Pons (tissue), 1 donor: ENCODE results near the gene P2RX2.

Experiments used
- DNase-seq: peaks from one replicate; pipeline ENCODE4 v3.0.0-alpha.2; 2016; ENCODE audit warnings: low spot score

The P2RX2 gene

DNA sequence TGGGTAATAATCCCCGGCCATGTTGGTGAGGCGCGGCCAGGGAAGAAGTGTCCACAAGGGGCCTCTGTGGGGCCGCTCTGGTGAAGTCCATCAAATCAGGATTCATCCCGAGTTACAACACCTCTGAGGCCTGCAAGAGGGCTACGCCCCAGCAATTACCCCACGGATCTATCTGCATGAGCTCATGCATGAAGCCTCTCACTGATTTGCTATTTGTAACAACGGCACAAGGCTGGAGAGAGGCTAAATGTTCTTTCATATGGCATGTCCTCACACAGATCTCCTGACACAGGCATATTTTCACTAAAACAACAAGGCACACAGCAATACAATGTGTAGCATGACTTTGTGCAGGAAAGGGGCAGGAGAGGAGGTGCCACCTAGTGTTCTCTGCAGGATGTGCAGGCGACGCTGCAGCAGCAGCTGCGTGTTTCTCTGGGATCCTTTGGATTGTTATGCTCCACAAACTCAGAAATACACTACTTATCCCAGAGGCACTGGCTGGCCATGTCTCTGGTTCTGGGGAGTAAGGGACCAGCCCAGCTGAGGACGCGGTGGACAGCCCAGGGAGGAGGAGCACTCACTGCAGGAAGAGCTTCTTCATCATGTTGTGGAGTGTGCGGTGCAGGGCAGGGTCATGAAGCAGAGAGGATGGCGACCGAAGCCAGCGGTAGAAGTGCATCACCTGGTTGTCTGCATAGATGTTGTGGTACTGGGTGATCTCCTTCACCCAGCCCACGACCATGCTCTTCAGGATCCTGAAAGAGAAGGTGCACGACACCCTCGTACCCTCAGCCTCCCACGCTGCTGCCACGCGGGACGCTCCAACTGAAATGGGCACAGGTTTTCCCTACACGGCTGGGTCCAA, 20.2 kb downstream of the P2RX2 start:
- peak; percentile 6 for DNase-seq

DNA sequence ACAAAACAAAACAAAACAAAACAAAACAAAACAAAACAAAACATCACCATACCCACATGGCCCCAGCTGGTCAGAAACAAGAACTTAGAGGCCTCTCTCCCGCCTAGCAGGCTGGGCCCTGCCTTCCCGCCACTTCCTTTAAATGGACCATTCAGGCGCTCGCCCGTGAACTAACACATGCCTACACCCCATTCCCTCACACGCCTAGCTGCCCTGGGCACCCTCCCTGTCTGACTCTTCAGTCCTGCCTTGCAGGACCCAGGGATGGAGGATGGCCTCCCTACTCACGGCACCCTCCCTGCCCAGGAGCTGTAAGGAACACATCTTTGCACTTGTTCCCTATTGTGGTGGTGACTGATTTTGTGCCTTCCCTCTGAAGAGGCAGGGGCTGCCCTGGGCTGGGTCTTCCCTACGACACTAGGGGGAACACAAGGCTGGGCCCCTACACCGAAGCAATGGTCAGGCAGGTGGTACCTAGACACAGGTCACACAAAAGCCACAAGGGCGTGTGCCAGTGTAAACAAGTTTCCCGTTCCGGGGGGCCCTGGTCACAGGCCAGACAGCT, 21.5 kb downstream of the P2RX2 start:
- DNase-seq, result no peak

DNA sequence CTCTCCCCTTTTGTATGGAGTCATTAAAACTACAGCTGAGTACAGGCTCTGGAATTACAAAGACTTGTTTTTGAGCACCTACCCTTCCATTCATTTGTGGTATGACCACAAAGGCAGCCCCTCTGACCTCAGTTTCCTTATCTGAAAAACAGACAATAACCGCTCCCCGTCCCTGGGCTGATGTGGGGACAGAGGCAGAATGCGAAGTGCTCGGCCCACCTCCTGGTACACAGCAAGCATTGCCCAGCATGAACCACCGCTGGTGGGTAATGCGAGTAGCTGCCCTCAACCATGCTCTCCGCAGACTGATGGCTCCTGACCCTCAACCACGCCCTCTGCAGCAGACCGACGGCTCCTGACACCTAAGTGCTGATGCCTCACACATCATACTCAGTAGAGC, 22.4 kb downstream of the P2RX2 start:
- no peak for DNase-seq

DNA sequence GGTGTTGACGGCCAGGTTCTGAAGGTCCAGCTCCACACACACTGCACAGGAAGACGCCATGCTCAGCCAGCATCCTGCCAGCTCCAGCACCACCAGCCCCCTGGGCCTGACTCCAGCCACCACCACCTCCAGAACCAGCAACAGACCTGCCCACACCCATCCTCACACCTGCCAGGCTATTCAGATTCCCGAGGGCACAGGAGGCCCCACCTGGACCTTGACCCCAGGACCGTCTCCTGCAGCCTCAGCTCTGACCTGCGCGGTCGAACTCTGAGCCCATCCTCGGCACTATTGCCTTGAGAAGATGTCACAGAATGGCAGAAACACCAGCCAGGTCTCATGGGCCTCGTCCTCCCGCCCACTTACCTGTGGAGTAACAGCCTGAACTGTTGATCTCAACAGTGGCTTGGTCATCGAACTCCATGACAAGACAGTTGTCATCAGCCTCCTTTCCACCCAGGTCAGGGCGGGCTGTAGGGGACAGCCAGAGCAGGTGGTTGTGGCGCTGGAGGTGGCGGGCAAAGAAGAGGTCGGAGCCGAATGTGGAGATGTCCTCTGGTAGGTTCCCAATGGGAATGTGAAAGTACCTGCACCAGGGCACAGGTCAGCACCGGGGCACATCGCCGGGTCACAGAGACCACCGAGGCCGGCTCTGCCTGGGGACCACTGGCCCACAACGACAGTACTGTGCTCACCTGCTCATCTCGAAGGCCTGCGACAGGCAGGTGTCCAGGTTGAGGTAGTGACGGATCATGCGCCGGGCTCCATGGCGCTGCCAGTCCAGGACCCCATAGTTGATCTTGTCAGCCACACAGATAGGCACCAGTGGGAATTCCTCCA, 23.5 kb downstream of the P2RX2 start:
- no peak for DNase-seq

DNA sequence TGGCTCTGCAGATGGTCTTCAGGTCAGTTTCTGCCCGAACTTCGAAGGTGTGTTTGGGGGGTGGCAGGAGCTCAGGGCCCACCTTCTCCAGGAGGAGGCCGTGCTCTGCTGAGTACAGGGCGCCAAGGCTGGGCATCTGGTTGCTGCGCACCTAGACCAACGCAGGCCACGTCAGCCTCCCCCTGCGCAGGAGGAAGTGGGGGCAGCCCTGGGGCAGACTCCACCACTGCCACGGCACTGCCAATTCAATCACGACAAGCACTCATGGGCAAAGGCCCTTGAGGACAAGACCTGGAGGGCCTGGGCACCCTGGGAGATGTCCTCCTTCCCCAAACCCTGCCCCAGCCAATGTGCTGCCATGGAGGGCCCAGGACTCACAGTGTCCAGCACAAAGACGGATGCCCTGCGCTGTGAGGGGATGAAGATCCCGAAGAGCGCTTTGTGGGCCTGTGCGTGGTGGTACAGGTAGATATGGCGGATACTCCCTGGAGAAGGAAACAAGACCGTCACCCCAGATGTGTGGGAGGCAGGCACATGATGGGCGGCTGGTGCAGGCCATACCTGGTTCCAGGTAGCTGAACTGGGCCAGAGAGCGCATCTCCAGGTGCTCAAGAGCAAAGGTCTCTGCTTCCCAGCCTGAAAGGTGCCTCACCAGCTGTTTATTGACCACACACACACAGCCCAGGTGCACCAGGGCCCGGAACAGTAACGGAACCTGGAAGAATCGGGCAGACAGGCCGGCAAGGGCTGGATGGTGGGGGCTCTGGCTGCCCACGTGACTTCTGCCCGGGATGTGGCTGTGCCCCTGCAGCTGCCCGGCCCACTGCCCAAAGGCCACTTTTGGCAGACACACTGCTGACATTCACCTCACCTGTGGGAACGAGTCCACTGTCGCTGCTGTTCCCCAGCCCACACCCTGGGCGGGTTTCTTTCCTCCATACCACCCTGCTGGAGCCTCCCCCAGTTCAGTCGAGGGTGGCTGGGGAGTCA, 24.6 kb downstream of the P2RX2 start:
- no peak for DNase-seq

DNA sequence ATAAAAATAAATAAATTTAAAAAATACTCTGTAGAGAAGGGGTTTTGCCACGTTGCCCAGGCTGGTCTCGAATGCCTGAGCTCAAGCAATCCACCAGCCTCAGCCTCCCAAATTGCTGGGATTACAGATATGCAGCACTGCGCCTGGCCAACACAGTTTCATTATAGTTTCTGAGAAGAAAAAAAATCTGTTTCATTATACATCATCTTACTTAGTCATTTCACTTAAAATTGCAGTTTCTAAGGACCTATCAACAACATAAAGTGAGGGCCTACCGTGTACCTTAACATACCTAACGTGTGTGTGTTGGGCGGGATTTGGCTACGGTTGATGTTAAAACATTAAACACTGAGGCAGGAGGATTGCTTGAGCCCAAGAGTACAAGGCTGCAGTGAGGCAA, 28.3 kb downstream of the P2RX2 start:
- no peak for DNase-seq

DNA sequence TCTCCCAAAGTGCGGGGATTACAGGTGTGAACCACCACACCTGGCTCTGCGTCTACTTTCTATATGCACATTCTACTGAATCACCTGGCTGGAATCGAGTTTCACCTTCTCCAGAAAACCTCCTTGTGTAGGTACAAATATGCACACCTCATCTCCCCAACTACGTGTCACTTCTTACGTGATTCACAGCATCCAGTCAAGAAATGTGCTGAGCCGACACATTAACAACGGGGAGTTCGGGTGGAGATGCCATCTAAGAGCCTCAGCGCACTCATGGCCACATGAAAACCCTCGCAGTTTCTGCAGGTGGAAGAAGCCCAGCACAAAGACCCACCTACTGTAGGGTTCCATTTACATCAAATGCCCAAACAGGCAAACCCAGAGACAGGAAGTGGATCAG, 29.3 kb downstream of the P2RX2 start:
- no peak for DNase-seq

DNA sequence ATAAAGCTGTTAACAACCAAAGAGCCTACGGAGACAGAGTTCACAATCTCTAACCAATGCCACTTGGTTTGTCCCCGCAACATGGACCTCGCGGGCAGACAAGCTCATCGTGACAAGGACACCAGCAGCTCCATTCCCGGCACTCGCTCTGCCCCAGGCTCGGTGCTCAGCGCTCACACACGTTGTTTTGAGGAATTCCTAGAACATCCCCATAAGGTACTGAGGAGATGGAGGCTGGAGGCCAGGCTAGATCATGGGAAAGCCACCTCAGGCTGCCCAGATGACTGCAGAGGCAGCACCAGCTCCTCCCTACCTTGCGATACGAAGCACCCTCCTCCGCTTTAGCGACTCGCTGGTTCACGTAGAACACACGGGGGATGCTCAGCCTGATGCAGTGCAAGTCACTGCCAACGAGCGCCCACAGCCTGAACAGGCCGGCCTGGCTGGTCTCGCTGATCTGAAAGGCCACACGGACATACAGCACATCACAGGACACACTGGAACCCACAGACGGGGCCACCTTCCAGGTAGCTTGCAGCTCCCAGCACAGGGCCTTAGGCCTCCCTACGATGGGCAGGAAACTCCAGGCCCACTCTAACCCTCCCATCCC, 30.1 kb downstream of the P2RX2 start:
- DNase-seq, result no peak

DNA sequence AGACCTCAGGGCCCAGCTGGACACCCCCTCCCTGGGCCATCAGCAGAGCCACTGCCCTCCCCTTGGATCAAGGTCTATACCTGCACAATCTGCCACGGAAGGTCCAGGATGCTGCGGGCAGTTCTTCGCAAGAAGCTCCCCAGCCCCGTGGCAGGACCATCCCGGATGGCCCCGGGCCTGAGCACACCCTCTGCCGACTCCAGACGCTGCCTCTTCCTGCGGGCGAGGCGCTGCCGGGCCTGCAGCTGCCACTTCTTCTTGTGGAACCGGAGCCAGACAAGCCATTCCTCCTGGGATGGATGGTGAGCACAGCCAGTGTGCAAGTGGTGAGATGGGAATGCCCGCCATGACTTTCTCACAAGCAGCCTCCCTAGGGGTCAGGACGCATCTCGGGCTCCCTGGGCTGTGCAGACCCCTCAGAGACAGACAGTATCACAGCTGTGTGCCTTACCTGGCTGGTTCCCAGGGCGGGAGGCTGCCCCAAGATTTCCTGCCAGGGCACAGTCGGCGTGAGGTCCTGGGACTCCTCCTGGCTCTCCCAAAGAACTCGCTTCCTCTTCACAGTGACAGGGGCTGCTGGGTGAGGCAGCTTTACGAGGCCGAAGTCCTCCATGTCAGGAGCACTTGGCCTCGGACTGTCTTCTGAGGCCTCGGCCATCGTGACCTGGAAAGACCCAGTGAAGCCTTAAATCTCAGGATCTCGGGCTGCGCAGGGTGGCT, 30.8 kb downstream of the P2RX2 start:
- no peak for DNase-seq

DNA sequence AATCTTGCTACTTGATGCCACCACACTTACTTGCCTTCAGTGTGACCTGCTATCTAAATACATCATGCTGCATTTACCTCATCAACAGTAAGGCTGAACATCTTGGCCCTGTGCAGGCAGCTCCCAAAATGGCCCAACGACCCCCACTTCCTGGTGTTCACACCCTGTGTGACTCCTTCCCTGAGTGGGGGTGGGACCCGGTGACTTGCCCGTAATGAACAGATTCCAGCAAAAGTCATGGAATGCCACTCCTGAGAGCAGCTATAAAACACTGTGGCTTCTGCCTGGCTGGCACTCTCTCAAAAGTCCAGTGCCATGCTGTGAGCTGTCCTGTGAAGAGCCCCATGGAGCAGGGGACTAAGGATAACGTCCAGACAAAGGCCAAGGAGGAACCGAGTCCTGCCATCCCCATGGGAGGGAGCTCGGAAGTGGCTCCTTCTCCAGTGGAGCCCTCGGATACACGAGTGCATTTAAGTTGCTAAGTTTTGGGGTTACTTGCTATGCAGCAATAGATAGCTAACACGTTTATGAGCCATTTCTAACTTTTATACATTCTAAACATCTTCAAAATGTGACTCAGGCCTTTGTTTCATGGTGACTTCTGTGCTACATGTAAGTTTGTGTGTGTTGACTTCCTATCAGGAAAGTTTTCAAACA, 33.0 kb downstream of the P2RX2 start:
- DNase-seq, result no peak

DNA sequence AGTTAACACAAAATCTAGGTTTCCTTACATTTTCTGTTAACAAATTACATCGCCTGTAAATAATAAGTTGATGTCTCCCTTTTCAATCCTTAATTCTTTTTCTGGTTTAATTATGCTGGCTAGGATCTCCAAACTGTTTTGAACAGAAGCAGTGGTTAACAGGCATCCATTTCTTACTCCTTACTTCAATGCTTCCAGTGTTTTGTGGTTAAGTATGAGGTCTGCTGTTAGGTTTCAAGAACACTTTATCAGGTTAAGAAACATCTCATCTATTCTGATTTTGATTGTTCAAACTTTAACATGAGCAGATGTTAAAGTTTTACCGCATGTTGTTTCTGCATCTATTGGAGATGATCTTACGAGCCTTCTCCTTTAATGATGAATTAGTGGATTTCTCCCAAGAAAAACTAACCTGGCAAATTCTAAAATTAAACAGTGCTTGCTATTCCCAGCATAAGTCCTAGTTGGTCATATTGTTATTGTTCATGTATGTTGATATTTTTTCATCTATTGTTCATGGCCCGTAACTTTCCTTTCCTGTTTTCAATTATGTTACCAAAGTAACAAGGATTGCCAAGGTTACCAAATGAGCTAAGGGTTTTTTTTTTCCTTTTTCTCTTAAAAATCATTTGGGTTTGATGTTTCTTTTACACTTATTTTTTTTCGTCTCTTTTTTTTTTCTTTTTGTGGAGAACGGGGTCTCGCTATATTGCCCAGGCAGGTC, 35.2 kb downstream of the P2RX2 start:
- DNase-seq, result no peak

DNA sequence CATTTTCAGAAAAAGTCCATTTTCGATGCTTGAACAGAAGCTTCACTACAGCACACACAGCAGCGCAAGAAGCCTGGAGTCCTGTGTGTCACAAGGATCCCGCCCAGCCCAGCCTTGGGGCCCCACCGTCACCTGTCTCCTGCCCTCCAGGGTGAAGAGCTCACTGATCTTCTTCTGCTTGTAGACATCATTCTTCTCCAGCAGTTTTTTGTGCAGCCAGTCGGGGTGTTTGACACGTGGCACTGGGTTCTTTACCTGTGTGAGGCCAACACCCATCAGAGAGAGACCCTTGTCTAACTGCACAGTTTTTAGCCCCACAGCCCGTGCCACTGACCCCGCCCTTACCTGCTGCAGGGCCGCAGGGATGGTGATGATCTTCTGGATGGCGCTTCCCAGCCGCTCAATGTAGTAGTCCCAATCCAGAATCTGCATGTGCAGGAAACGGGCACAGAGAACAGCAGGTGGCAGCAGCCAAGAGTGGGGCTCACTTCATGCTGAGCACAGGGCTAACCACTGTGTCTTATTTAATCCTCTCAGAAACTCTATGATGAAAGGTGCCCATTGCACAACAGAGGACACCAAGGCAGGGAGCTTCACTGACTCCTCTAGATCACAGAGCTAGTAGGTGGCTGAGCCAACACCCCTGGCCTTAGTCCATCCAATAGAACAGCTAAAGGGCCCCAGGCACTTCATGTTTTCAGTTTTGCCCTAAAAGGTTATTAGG, 38.6 kb downstream of the P2RX2 start:
- DNase-seq, result no peak

DNA sequence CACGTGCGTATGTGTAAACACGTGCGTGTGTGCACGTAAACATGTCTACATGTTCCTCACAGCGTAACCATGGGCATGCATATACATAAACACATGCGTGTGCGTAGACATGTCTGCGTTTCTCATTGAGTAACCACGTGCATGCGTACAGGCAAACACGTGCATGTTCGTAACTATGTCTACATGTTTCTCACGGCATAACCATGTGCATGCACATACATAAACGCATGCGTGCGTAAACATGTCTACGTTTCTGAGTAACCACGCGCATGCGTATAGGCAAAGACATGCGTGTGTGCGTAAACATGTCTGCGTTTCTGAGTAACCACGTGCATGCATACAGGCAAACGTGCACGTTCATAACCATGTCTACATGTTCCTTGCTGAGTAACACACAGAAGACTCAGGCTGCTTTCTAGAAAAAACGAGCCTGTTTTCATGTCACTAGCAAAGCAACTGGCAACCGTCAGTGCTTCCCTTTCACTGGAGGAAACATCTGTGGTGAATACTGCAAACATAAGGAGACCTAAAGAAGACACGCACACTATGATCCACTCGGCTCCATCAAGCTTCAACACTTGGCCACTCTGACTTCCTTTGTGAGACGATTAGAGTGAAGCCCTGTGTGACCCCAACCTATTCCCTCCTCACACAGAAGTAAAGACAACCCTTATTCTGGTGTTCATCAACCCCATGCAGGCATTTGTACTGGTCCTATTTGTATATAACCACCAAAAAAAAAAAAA, 39.7 kb downstream of the P2RX2 start:
- no peak for DNase-seq

DNA sequence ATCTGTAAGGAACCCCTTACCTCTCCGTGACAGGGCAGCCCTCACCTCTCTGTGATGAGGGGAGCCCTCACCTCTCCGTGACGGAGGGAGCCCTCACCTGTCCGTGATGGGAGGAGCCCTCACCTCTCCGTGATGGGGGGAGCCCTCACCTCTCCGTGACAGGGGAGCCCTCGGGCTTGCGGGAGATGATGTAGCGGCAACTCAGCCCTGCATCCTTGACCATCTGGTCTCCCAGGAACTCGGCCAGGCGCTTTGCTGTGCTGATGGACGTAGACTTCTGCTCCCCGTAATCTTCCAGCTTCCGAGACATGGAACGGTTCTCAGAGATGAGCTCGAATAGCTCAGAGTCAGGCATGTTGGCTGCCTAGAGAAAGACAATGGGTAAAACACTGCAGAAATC, 40.6 kb downstream of the P2RX2 start:
- no peak for DNase-seq

DNA sequence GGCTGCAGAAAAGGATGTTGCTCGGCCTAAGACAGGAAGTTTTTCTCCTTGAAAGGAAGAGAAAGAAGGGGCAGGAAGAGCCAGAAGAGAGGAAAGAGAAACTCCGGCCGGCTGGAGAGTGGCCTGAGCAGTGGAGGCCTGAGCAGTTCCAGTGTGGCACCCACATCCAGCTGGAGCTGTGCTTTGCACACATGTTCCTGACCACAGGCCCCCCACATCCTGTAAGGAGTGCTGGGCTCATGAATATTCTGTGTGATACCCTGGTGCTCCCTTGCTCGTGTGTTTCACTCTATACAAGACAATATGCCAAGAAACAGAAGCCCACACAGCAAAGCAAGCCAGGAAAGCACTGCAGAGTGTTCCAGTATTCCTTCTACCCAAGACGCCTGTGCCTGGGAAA, 41.5 kb downstream of the P2RX2 start:
- no peak for DNase-seq

DNA sequence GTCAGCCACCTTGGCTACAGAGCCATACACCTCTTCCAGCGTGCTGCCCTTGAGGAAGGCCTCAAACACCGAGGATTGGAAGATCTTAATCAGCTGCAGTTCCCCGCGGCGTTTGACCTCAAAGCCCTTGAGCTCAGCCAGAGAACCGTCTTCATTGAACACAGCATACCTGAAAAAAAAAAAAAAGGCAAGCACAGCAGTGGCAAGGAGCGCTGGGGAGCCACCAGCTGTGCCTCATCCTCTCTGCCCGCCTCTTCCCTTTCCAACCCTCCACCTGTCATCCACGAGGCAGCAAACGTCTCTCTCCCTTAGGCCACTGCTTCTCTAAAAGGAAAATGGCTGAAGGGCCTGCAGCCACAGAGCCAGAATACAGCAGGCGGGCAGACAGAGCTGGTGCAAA, 42.4 kb downstream of the P2RX2 start:
- no peak for DNase-seq

DNA sequence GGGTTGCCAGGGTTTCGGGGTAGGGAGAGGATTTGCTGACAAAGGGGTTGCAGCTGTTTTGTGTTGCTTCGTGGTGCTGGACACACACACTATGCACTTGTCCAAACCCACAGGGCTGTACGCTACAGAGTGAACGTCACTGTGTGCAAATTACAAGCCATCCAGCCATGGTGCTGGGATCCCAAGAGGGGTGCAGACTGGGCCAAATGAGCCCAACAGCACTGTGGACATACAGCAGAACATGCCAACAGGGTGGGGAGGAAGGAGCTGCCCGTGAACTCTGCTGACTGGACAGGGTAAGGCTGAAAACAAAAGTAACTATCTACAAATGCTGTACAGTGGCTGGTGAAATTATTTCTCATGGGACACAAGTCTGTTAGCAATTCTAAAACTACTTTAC, 43.4 kb downstream of the P2RX2 start:
- no peak for DNase-seq
